HepG2 (cell line): Measurements from ENCODE around the gene MAFF. TPM values are rescaled to one million over a fixed set of nuclear protein-coding genes. Genes with fewer than 3 reads are reported as not detected.

Experiments used
- ATAC-seq: fragments of 200-7000 bp; cut with Tn5 transposase; 3 replicates; pipeline ENCODE4 v1.9.1; 2020; ENCODE audit warnings: mild to moderate bottlenecking, moderate library complexity
- BruUV-seq: library from RNA; stranded (reverse); fragments of 400-500 nt; replicated peaks from 2 replicates; lab custom pipeline; 2021; lab: Mats Ljungman, UMichigan
- CTCF ChIA-PET: fragments of 300-600 bp; formaldehyde crosslinking; extraction: SDS; loops from one replicate; lab custom pipeline; 2021; ENCODE audit warnings: low total read pairs, inconsistent platforms, low intra/inter-chr PET ratio; lab: Yijun Ruan, JAX
- POLR2A ChIA-PET: fragments of 350-600 bp; sonication (Branson Sonifier 250); formaldehyde crosslinking; loops from one replicate; lab custom pipeline; 2020; ENCODE audit warnings: antibody characterized with exemption, inconsistent platforms; lab: Yijun Ruan, JAX
- DNase-seq: peaks from one replicate; pipeline ENCODE4 v3.0.0-alpha.2; 2015; ENCODE audit warnings: low spot score
- FAIRE-seq: peaks from 3 replicates; lab custom pipeline; 2011; peaks lifted over from hg19 to GRCh38; lab: Jason Lieb, UNC
- H2AFZ ChIP-seq: one replicate; pipeline ENCODE4 v1.6.1; 2011; ENCODE audit warnings: low read length, inconsistent platforms
- H3K27ac ChIP-seq: fragments of 300-600 bp; 3 replicates; pipeline ENCODE4 v1.8.0; 2011; ENCODE audit warnings: mixed run types, mild to moderate bottlenecking, mixed read lengths, low read length, inconsistent platforms; ENCODE audit not compliant: insufficient read depth; ENCODE audit errors: extremely low read length
- H3K27me3 ChIP-seq, 2 experiments: fragments of 200-600 bp in 1 of 2; 2 replicates in 1 of 2; 3 replicates in 1 of 2; pipeline versions ENCODE4 v1.6.0 to v1.8.0; 2011; ENCODE audit warnings: low read length in 2 of 2, mild to moderate bottlenecking in 2 of 2, moderate library complexity in 2 of 2, inconsistent platforms in 1 of 2; ENCODE audit not compliant: insufficient read depth in 2 of 2, control insufficient read depth in 1 of 2
- H3K36me3 ChIP-seq, 2 experiments: fragments of 200-600 bp in 1 of 2; replicated peaks in 1 of 2; 2 replicates in 1 of 2; 3 replicates in 1 of 2; pipeline versions ENCODE4 v1.5.1 to v1.8.0; 2011; ENCODE audit warnings: low read length in 2 of 2, inconsistent platforms in 1 of 2; ENCODE audit not compliant: insufficient read depth in 2 of 2, control insufficient read depth in 1 of 2
- H3K4me1 ChIP-seq: 2 replicates; pipeline ENCODE4 v1.5.1; 2012; ENCODE audit warnings: low read length, inconsistent platforms; ENCODE audit not compliant: insufficient read depth
- H3K4me2 ChIP-seq: 2 replicates; pipeline ENCODE4 v1.6.0; 2011; ENCODE audit warnings: low read depth, low read length, inconsistent platforms
- H3K4me3 ChIP-seq, 3 experiments: fragments of 200-600 bp in 1 of 3; sonication (generic), shearing (Covaris generic) in 1 of 3; replicated peaks in 1 of 3; 2 replicates each; pipeline ENCODE4 v1.5.1; 2011 to 2016; ENCODE audit warnings: low read length in 3 of 3, inconsistent platforms in 2 of 3, low read depth in 2 of 3, mild to moderate bottlenecking in 2 of 3, control low read depth in 1 of 3, mixed read lengths in 1 of 3; ENCODE audit not compliant: insufficient read depth in 1 of 3
- H3K79me2 ChIP-seq: one replicate; pipeline ENCODE4 v1.6.1; 2011; ENCODE audit warnings: low read length, inconsistent platforms; ENCODE audit not compliant: insufficient read depth
- H3K9ac ChIP-seq: 2 replicates; pipeline ENCODE4 v1.6.0; 2011; ENCODE audit warnings: mild to moderate bottlenecking, low read depth, low read length, inconsistent platforms; ENCODE audit not compliant: insufficient read depth
- H3K9me3 ChIP-seq: 2 replicates; pipeline ENCODE4 v1.5.1; 2012; ENCODE audit warnings: mild to moderate bottlenecking, low read length
- H4K20me1 ChIP-seq: 2 replicates; pipeline ENCODE4 v1.6.0; 2011; ENCODE audit warnings: inconsistent platforms, mild to moderate bottlenecking, low read length, moderate library complexity; ENCODE audit not compliant: insufficient read depth
- ATF1 ChIP-seq: IDR thresholded peaks from 2 replicates; pipeline ENCODE4 v1.6.1; 2016; ENCODE audit warnings: mild to moderate bottlenecking, control low read depth
- ATF7 ChIP-seq, 2 experiments: fragments of 450-650 bp in 1 of 2; sonication (generic) in 1 of 2; formaldehyde crosslinking in 1 of 2; IDR thresholded peaks; 2 replicates each; pipeline versions ENCODE4 v1.4.0 to v1.6.1; 2016 to 2020; ENCODE audit warnings: antibody characterized with exemption in 1 of 2, mild to moderate bottlenecking in 1 of 2, missing genetic modification reagents in 1 of 2
- CBFB ChIP-seq: sonication (generic); formaldehyde crosslinking; IDR thresholded peaks from 2 replicates; pipeline ENCODE4 v1.4.0; 2020; ENCODE audit warnings: missing genetic modification reagents
- CREB1 ChIP-seq, 2 experiments: fragments of 450-650 bp in 1 of 2; IDR thresholded peaks; 2 replicates each; pipeline ENCODE4 v1.6.1; 2016 to 2017; ENCODE audit warnings: control low read depth in 1 of 2, mild to moderate bottlenecking in 1 of 2, missing compliant biosample characterization in 1 of 2, missing genetic modification characterization in 1 of 2
- EZH2 ChIP-seq: conservative IDR thresholded peaks from 2 replicates; pipeline ENCODE4 v1.6.1; 2012; ENCODE audit warnings: mild to moderate bottlenecking, low read depth, low read length, moderate library complexity
- HMG20B ChIP-seq: conservative IDR thresholded peaks from 2 replicates; pipeline ENCODE4 v1.6.1; 2016; ENCODE audit warnings: missing genetic modification reagents, missing compliant biosample characterization
- HNRNPK ChIP-seq: fragments of 200-400 bp; formaldehyde crosslinking; IDR thresholded peaks from 2 replicates; pipeline ENCODE4 v1.6.1; 2018; ENCODE audit warnings: low read length, low read depth, moderate library complexity, mild to moderate bottlenecking; ENCODE audit not compliant: poor library complexity, severe bottlenecking
- KLF16 ChIP-seq, 2 experiments: sonication (generic) in 1 of 2; formaldehyde crosslinking in 1 of 2; IDR thresholded peaks; 2 replicates each; pipeline versions ENCODE4 v1.6.1 to v1.8.0; 2016 to 2023; ENCODE audit warnings: missing genetic modification reagents in 2 of 2, missing compliant biosample characterization in 1 of 2
- MBNL3 ChIP-seq: fragments of 250-450 bp; sonication (Bioruptor Pico); conservative IDR thresholded peaks from 2 replicates; pipeline ENCODE4 v1.8.0; 2022; ENCODE audit warnings: mild to moderate bottlenecking, inconsistent platforms
- SP2 ChIP-seq: sonication (generic); formaldehyde crosslinking; IDR thresholded peaks from 2 replicates; pipeline ENCODE4 v1.5.1; 2020; ENCODE audit warnings: mild to moderate bottlenecking, missing genetic modification reagents
- TFE3 ChIP-seq: IDR thresholded peaks from 2 replicates; pipeline ENCODE4 v1.6.1; 2016
- ZNF317 ChIP-seq: sonication (generic); formaldehyde crosslinking; IDR thresholded peaks from 2 replicates; pipeline ENCODE4 v1.5.0; 2020; ENCODE audit warnings: mild to moderate bottlenecking, missing genetic modification reagents
- ZNF749 ChIP-seq: sonication (generic); formaldehyde crosslinking; IDR thresholded peaks from 2 replicates; pipeline ENCODE4 v1.8.0; 2022; ENCODE audit warnings: mild to moderate bottlenecking, missing genetic modification reagents, moderate library complexity, borderline replicate concordance
- WGBS: methylation state at CpG from one replicate; pipeline ENCODE4 v1.1.6; 2017; ENCODE audit warnings: low lambda C conversion rate; 5-methylcytosine and 5-hydroxymethylcytosine counted together
- in situ Hi-C: cut with HindIII; loops from 2 replicates; pipeline ENCODE4 v1.10.0; 2017; ENCODE audit warnings: low pct_unique_long_range_greater_than_20kb; ENCODE audit not compliant: extremely low pct_ligation_motif_present
- intact Hi-C: fragments of 100-400 bp; cut with micrococcal nuclease; formaldehyde crosslinking; loops from one replicate; pipeline ENCODE4 v1.10.0; 2022; ENCODE audit not compliant: unreplicated experiment
- polyA plus RNA-seq, 8 experiments: library from polyadenylated mRNA; depleted of rRNA in 3 of 8; stranded (reverse) in 7 of 8; unstranded in 1 of 8; fragments of >200 nt; fragmentation: Illumina TruSeq in 4 of 8; extraction: Trizol in 4 of 8; gene quantifications; 2 replicates each; pipeline versions ENCODE4 v1.2.1 to v1.2.3, GENCODE V29; 2011 to 2016; ENCODE audit warnings: low read depth in 4 of 8, missing spikeins in 1 of 8, mixed read lengths in 1 of 8; ENCODE audit not compliant: insufficient read depth in 1 of 8
- total RNA-seq, 5 experiments: library from RNA; depleted of rRNA; stranded (reverse); fragments of >200 nt; fragmentation: Illumina TruSeq; extraction: Trizol; gene quantifications; 2 replicates each; pipeline ENCODE4 v1.2.3, GENCODE V29; 2016; ENCODE audit warnings: low read depth in 1 of 5

The MAFF gene
- total and polyA plus RNA-seq, 2 of the 13 experiments (the other 11 are each of a cell fraction or from before 2014, with no cell fraction given) = 5.4 to 14.3 TPM

GRCh38 chr22:38193580-38193979 lies 8.2 kb upstream of the MAFF start (continued):
- TF ChIP-seq TFE3 (CRISPR knock-in tag) = no peak
- TF ChIP-seq ZNF749 = no peak

- Histone ChIP-seq H4K20me1 (no peaks in the 10 kb centered on the region), H3K9ac (no peak overlapping the region), H3K4me1 (peaks cover 69% of the 10 kb centered on the region), H3K4me3 (peak overlapping the region in 1 of 3 experiments; percentile 40; a peak in 2 of 6 replicates), H3K4me2 (peak overlapping the region; percentile 49), H3K36me3 (no peaks in the 10 kb centered on the region), H3K9me3 (no peaks in the 10 kb centered on the region), H3K27me3 (no peaks in the 10 kb centered on the region), H2AFZ (peak overlapping the region; percentile 8), H3K79me2 (no peaks in the 10 kb centered on the region), H3K27ac (no peak overlapping the region)
- FAIRE-seq = no peak
- in situ Hi-C loops (no loop called here), intact Hi-C loops (no loop called here)
- WGBS = 35% methylated on average over 19 of the region's 19 CpGs
- no peak for TF ChIP-seq ZNF317 (CRISPR knock-in tag)
- TF ChIP-seq KLF16 (CRISPR knock-in tag; IDR thresholded peaks at IDR 0.05) = no peak
- TF ChIP-seq EZH2 = no peak
- TF ChIP-seq ATF7 (IDR thresholded peaks at IDR 0.05) = peak; percentile 83
- no peak for TF ChIP-seq ATF7 (CRISPR knock-in tag; IDR thresholded peaks at IDR 0.05)
- TF ChIP-seq SP2 (CRISPR knock-in tag) = no peak
- TF ChIP-seq CBFB (CRISPR knock-in tag) = no peak
- peak; percentile 86 for TF ChIP-seq CREB1 (IDR thresholded peaks at IDR 0.05)
- peak; percentile 52 for TF ChIP-seq CREB1 (CRISPR knock-in tag; IDR thresholded peaks at IDR 0.05)
- no peak for TF ChIP-seq HMG20B (CRISPR knock-in tag)
- TF ChIP-seq HNRNPK = no peak
- TF ChIP-seq MBNL3 (CRISPR knock-in tag) = no peak
- 0 out of 2 replicates have a peak, but pooled peaks have one; percentile 31 for TF ChIP-seq ATF1
- no TSS peak for BruUV-seq
- DNase-seq = no peak
- no peak for ATAC-seq
- CTCF ChIA-PET = no interaction called here
- POLR2A ChIA-PET = no interaction called here
Measured at GRCh38 chr22:38196791-38197419, 4.9 kb upstream of the MAFF start.
